ENCODE data around the gene SEPTIN1. TPM values are rescaled to one million over a fixed set of nuclear protein-coding genes. Genes with fewer than 3 reads are reported as not detected.
A peak's percentile ranks its signal among the peaks of the same experiment; 100 is the strongest.

Gene SEPTIN1
- total RNA-seq, 1 experiment from 2014 or later = 3.4 TPM

DNA sequence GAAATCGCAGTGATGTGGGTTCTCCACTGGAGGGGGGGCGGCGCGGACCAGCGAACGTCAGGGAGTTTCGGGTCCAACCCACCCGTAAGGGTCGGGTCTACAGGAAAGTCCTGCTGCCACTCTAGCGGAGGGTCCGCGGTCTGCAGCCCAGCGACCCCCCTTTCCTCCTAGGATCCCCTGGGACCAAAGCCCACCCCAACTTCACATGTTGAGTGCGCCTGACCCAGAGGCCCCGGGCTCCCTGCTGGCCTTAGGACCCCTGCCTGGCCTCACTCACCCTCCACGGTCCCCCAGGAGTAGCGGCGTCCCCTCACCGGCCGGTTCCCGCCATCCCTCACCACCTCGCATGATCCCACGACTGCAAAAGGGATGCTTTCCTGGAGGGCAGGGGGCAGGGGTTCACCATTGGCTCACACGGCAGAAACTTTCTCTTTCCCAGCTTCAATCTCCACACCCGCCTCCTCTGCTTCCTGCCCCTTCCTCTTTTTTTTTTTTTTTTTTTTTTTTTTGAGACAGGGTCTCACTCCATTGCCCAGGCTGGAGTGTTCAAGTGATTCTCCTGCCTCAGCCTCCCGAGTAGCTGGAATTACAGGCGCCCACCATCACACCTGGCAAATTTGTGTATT lies 3.1 kb downstream of the SEPTIN1 start:
- ATAC-seq (no peak; the same call in 1 of the 2 replicates), DNase-seq (ENCODE audit: low read depth, low spot score) (no peak)
- Histone ChIP-seq H3K4me3 (replicated peaks in 1 of 2; ENCODE audit: low read depth in 1 of 2, low read length in 2 of 2) (peak overlapping the region; percentile 64 to 95), H2AFZ (ENCODE audit: low read depth, low read length, poor library complexity, severe bottlenecking) (no peak overlapping the region), H3K27me3 (ENCODE audit: insufficient read depth, low read length) (no peaks in the 10 kb centered on the region), H3K9me3 (ENCODE audit: control insufficient read depth in 1 of 2, insufficient read depth in 1 of 2, low read depth in 1 of 2, low read length in 2 of 2) (no peaks in the 10 kb centered on the region), H3K79me2 (ENCODE audit: insufficient read depth, low read length) (no peaks in the 10 kb centered on the region), H3K4me2 (ENCODE audit: low read length) (peak overlapping the region; percentile 100), H3K9me2 (ENCODE audit: insufficient read depth) (no peaks in the 10 kb centered on the region), H3K36me3 (ENCODE audit: control insufficient read depth in 1 of 2, insufficient read depth in 2 of 2, low read length in 2 of 2) (no peaks in the 10 kb centered on the region), H3K4me1 (ENCODE audit: control insufficient read depth in 1 of 2, insufficient read depth in 2 of 2, low read length in 2 of 2) (peaks cover 14 to 33% of the 10 kb centered on the region in 2 experiments), H4K20me1 (ENCODE audit: insufficient read depth) (no peaks in the 10 kb centered on the region), H3K27ac (ENCODE audit: low read depth, low read length) (peak overlapping the region; percentile 97), H3K9ac (ENCODE audit: low read length) (peak overlapping the region; percentile 97)
- ChIA-PET POLR2A (no interaction called here), CTCF (interaction anchor here (1.5 kb wide), 1 partner anchor 30 kb away, joined by 3 read pairs; no protein-coding TSS in a partner anchor), RAD21 (ENCODE audit: low non-redundant PET in 1 of 2, low total read pairs in 2 of 2, uncharacterized antibody in 2 of 2, unreplicated experiment in 2 of 2) (no interaction called here)
- no TSS peak for BruUV-seq (replicated peaks)
- no peak for TF ChIP-seq YY1 (IDR thresholded peaks at IDR 0.05; ENCODE audit: extremely low read depth, insufficient replicate concordance, low read depth, low read length)
- no peak for TF ChIP-seq ZFX (IDR thresholded peaks at IDR 0.05)
- no peak for TF ChIP-seq POLR2AphosphoS5 (IDR thresholded peaks at IDR 0.05; ENCODE audit: low read depth, low read length)
- TF ChIP-seq ZBTB33 (IDR thresholded peaks at IDR 0.05; ENCODE audit: extremely low read depth, insufficient replicate concordance, low read length) = no peak
- no peak for TF ChIP-seq CEBPB (IDR thresholded peaks at IDR 0.05; ENCODE audit: low read depth)
- no peak for TF ChIP-seq FOSL1 (IDR thresholded peaks at IDR 0.05; ENCODE audit: low read depth)
- TF ChIP-seq MAX (IDR thresholded peaks at IDR 0.05) = no peak
- TF ChIP-seq SIN3A (IDR thresholded peaks at IDR 0.05; ENCODE audit: low read depth) = no peak
- TF ChIP-seq JUND (IDR thresholded peaks at IDR 0.05) = no peak
- TF ChIP-seq CTCF (IDR thresholded peaks at IDR 0.05 in 2 of 3, conservative IDR thresholded peaks at IDR 0.05 in 1 of 3; ENCODE audit: borderline replicate concordance in 1 of 3, insufficient read depth in 1 of 3, low read depth in 2 of 3, low read length in 2 of 3) = no peak; a peak in 1 of 6 replicates
- no peak for TF ChIP-seq REST (IDR thresholded peaks at IDR 0.05; ENCODE audit: low read depth)
- no peak for TF ChIP-seq ATF3 (IDR thresholded peaks at IDR 0.05)
- no peak for TF ChIP-seq SP1 (IDR thresholded peaks at IDR 0.05; ENCODE audit: low read depth)
- TF ChIP-seq ELF1 (IDR thresholded peaks at IDR 0.05; ENCODE audit: borderline replicate concordance, low read depth) = no peak
- no peak for TF ChIP-seq RAD21 (IDR thresholded peaks at IDR 0.05; ENCODE audit: low read depth)
- TF ChIP-seq SRF (IDR thresholded peaks at IDR 0.05; ENCODE audit: low read depth) = no peak
- intact Hi-C loops (cut with micrococcal nuclease) = loop anchor here (2.0 kb wide), 1 partner anchor 16 kb away; the partner anchor contains the start of gene ZNF48

All from HCT116 (cell line).